Measurements from ENCODE around the gene SEZ6L2. TPM values are rescaled to one million over a fixed set of nuclear protein-coding genes. Genes with fewer than 3 reads are reported as not detected.
A peak's percentile ranks its signal among the peaks of the same experiment; 100 is the strongest.

The SEZ6L2 gene
- total RNA-seq, 1 experiment from 2014 or later, result 44.7 TPM

- no peaks in the 10 kb centered on the region for H3K27me3 Mint-ChIP-seq (ENCODE audit: low read depth)
- peaks cover 21 to 30% of the 10 kb centered on the region in 2 experiments for H3K4me1 Mint-ChIP-seq
- no peak for TF ChIP-seq CTCF (conservative IDR thresholded peaks at IDR 0.05)
- peaks cover 2 to 15% (median 8%) of the 10 kb centered on the region in 3 experiments; a peak in 6 of 7 replicates for H3K36me3 Mint-ChIP-seq (ENCODE audit: insufficient read depth in 1 of 3, low read depth in 3 of 3)
- WGBS (ENCODE audit: extremely low coverage, insufficient read length, low lambda C conversion rate), result no CpG with 5 or more reads among the region's 12 CpGs
- Histone ChIP-seq H3K79me2 (ENCODE audit: insufficient read depth, low read length) (no peaks in the 10 kb centered on the region), H3K4ac (ENCODE audit: low read depth, low read length) (no peak overlapping the region), H2BK15ac (ENCODE audit: low read depth, low read length) (no peak overlapping the region), H2BK12ac (ENCODE audit: insufficient read length, low read depth, low read length) (no peak overlapping the region), H3K27ac (ENCODE audit: insufficient read length, low read depth, low read length) (no peak overlapping the region), H3K79me1 (ENCODE audit: insufficient read depth, low read depth, low read length, poor library complexity, severe bottlenecking) (no peaks in the 10 kb centered on the region), H3K14ac (ENCODE audit: insufficient read depth, low read length) (no peak overlapping the region), H3T11ph (ENCODE audit: low read length) (no peak overlapping the region), H3K27me3 (ENCODE audit: insufficient read depth, low read length) (no peaks in the 10 kb centered on the region), H4K91ac (ENCODE audit: insufficient read length, low read depth, low read length) (no peak overlapping the region), H2BK120ac (ENCODE audit: low read depth, low read length, poor library complexity, severe bottlenecking) (no peak overlapping the region), H3K9ac (ENCODE audit: extremely low read depth, insufficient read length, low read length) (peak overlapping the region; percentile 91), H2AK5ac (ENCODE audit: insufficient read length, low read length) (no peak overlapping the region), H3K56ac (ENCODE audit: insufficient read length, low read depth, low read length) (no peak overlapping the region), H3K18ac (ENCODE audit: insufficient read length, low read depth, low read length) (no peak overlapping the region), H3K23ac (ENCODE audit: insufficient read length, low read depth, low read length) (no peak overlapping the region), H4K8ac (replicated peaks; ENCODE audit: insufficient read length, low read depth, low read length) (no peak overlapping the region), H3K4me1 (ENCODE audit: insufficient read depth, low read length) (peaks cover 8% of the 10 kb centered on the region; the same call in 1 of the 2 replicates), H4K20me1 (ENCODE audit: control insufficient read depth, insufficient read depth, insufficient read length) (no peaks in the 10 kb centered on the region), H3K4me2 (ENCODE audit: insufficient read depth, insufficient read length, low read length) (peak overlapping the region; percentile 85), H2BK5ac (ENCODE audit: insufficient read length, low read length) (no peak overlapping the region), H3K9me3 (ENCODE audit: control insufficient read depth, low read depth, low read length) (no peaks in the 10 kb centered on the region), H3K23me2 (ENCODE audit: insufficient read length, low read depth, low read length, poor library complexity, severe bottlenecking) (peaks cover 20% of the 10 kb centered on the region), H2BK20ac (ENCODE audit: low read depth, low read length, poor library complexity, severe bottlenecking) (no peak overlapping the region), H2AFZ (ENCODE audit: low read length) (no peak overlapping the region), H4K5ac (ENCODE audit: insufficient read length, low read depth, low read length) (no peak overlapping the region)
- H3K4me3 Mint-ChIP-seq, result peak overlapping the region; percentile 89 to 96
- no peaks in the 10 kb centered on the region for H3K9me3 Mint-ChIP-seq
- H3K27ac Mint-ChIP-seq, result peak overlapping the region in 2 of 3 experiments; percentile 9 to 98; a peak in 1 of 7 replicates
- no peak for DNase-seq
Observed at GRCh38 chr16:29927070-29927905, 27.9 kb upstream of the SEZ6L2 start.

Data from H9 (cell line).